Tibial artery (tissue), 4 donors: Measurements from ENCODE around the gene KLK13.

Experiments
- DNase-seq, 2 donors: peaks; one replicate each; pipeline ENCODE4 v3.0.0-alpha.2; 2019
- H3K27ac ChIP-seq, 2 donors: fragments of 200-600 bp; sonication (generic) in 1 of 2; 1 replicate in 1 of 2; 2 replicates in 1 of 2; pipeline ENCODE4 v1.5.1; 2018 to 2019; ENCODE audit warnings: mild to moderate bottlenecking in 1 of 2
- H3K27me3 ChIP-seq, 2 donors: fragments of 200-600 bp; sonication (generic) in 1 of 2; one replicate each; pipeline versions ENCODE4 v1.5.1 to v1.6.0; 2016 to 2019
- H3K36me3 ChIP-seq, 3 donors: fragments of 200-600 bp; sonication (generic) in 2 of 3; one replicate each; pipeline ENCODE4 v1.5.1; 2016 to 2019; ENCODE audit warnings: mild to moderate bottlenecking in 2 of 3
- H3K4me1 ChIP-seq, 4 donors: fragments of 200-600 bp; sonication (generic) in 2 of 4; 1 replicate in 3 of 4; 2 replicates in 1 of 4; pipeline ENCODE4 v1.5.1; 2016 to 2019
- H3K4me3 ChIP-seq, 2 donors: fragments of 200-600 bp; sonication (generic) in 1 of 2; 1 replicate in 1 of 2; 2 replicates in 1 of 2; pipeline ENCODE4 v1.5.1; 2018 to 2019; ENCODE audit warnings: mild to moderate bottlenecking in 2 of 2
- H3K9me3 ChIP-seq, 3 donors: fragments of 200-600 bp; sonication (generic) in 1 of 3; one replicate each; pipeline ENCODE4 v1.5.1; 2016 to 2019
- CTCF ChIP-seq, 2 experiments: fragments of 200-600 bp in 1 of 2; fragments of 450-650 bp in 1 of 2; IDR thresholded peaks; one replicate each; pipeline ENCODE4 v1.5.1; 2017 to 2019; ENCODE audit warnings: antibody characterized with exemption in 2 of 2, mild to moderate bottlenecking in 1 of 2, moderate library complexity in 1 of 2
- intact Hi-C: fragments of 100-400 bp; cut with DNase I; formaldehyde crosslinking; loops from one replicate; pipeline ENCODE4 v1.15.0; 2023; ENCODE audit warnings: low total_unique reads

KLK13 gene

DNA sequence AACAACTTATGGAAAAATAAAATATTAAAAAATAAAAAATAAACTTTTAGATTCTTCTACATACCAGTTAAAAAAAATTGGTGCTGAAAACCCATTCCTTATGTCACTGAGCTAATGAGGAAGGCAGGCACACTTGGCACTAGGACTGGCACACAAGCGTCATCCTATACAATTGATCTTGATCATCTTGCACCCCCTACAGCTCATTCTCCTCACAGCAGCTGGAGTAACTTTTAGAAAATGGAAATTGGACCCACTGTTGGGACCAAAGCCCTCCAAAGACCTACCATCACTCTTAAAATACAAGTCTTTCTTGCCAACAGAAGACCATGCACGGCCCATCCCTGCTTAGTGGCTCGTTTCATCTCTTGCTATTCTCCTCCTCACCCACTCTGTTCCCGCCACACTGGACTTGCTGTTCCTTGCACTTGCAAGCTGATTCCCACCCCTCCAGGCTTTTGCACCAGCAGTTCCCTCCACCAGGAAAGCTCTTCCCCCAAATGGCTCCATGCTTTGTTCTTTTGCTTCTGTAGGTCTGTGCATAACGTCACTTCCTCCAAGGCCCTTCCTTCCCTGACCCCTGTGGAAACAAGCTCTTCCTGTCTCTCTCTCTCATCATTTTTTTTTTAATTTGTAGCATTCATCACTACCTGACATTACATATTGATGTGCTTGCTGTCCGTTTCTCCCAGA lies 31.7 kb upstream of the KLK13 start:
- Histone ChIP-seq H3K27ac (no peak overlapping the region), H3K9me3 (no peaks in the 10 kb centered on the region), H3K4me3 (no peak overlapping the region), H3K27me3 (no peaks in the 10 kb centered on the region), H3K36me3 (peaks cover 0 to 33% (median 19%) of the 10 kb centered on the region in 3 donors), H3K4me1 (no peaks in the 10 kb centered on the region)
- DNase-seq = no peak
- intact Hi-C loops = no loop called here
- no peak for TF ChIP-seq CTCF (IDR thresholded peaks at IDR 0.05)

DNA sequence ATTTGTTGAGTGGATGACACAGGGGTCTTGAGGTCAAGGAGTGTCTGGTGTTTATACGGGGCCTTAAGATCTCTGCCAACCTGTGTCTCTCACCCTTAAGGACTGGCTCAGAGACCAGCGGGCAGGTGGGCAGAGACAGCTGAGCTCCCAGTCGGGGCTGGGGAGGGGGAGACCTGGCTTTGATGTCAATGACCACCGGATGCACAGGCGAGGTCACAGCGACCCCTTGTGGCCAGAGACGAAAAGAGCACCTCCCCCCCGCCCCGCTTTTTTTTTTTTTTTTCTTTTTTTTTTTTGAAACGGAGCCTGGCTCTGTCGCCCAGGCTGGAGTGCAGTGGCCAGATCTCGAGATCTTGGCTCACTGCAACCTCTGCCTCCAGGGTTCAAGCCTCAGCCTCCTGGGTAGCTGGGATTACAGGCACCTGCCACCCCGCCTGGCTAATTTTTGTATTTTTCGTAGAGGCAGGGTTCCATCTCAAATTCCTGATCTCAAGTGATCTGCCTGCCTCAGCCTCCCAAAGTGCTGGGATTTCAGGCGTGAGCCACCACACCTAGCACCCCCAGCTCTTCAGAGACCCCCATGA lies 29.9 kb upstream of the KLK13 start:
- DNase-seq = no peak

DNA sequence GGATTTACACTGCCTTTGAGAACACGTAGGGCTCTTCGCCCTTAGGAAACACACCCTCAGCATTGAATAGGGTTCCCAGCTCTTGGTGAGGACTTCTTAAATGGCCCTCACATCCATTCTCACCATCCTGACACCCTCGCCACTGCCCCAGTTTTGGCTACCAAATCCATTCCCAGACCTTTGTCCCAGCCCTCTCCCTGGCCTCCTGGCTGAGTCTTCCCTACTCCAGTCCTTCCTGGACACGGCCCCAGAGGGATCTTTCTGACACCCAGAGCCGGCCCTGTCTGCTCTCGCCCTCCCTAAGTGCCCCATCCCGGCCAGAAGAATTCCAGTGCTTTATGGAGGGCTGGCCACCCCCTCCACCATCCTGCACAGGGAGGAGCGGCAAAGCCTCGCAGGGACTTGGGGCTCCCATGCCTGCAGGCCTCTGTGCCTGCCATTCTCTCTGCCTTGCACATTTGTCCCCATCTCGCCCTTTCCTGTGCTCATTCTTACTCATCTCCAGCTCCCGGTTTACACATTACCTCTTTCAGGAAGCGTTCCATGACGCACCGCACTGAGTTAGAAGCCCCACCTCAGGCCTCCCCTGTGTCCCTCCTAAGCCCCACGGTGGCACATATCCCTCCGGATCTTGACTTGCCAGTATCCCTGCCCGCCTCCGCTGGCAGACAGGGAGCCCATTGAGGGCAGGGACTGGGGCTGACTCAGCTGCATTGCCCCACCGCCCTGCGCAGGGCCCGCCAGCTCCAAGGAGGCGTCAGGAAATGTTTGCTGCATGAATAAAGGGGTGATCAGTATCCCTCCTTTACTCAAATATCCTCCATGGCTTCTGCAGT lies 28.8 kb upstream of the KLK13 start:
- DNase-seq = no peak
- intact Hi-C loops = no loop called here
- H3K4me1 ChIP-seq = no peaks in the 10 kb centered on the region
- H3K27ac ChIP-seq = no peak overlapping the region
- TF ChIP-seq CTCF (IDR thresholded peaks at IDR 0.05) = no peak
- H3K27me3 ChIP-seq = no peaks in the 10 kb centered on the region
- no peak overlapping the region for H3K4me3 ChIP-seq
- H3K9me3 ChIP-seq = no peaks in the 10 kb centered on the region
- peaks cover 0 to 9% (median 9%) of the 10 kb centered on the region in 3 donors for H3K36me3 ChIP-seq

More for the DNA sequence above, 29.9 kb upstream of the KLK13 start:
- Histone ChIP-seq H3K9me3 (no peaks in the 10 kb centered on the region), H3K27ac (no peak overlapping the region), H3K4me1 (no peaks in the 10 kb centered on the region), H3K27me3 (no peaks in the 10 kb centered on the region), H3K36me3 (peaks cover 0 to 20% (median 9%) of the 10 kb centered on the region in 3 donors), H3K4me3 (no peak overlapping the region)
- intact Hi-C loops = no loop called here
- TF ChIP-seq CTCF (IDR thresholded peaks at IDR 0.05) = peak in 1 of 2 experiments; percentile 11

GRCh38 chr19:51093101-51093500 lies 28.2 kb upstream of the KLK13 start:
- intact Hi-C loops = no loop called here
- H3K27ac ChIP-seq = no peak overlapping the region
- DNase-seq = no peak
- H3K36me3 ChIP-seq = peaks cover 0 to 5% (median 4%) of the 10 kb centered on the region in 3 donors
- H3K4me1 ChIP-seq = no peaks in the 10 kb centered on the region
- TF ChIP-seq CTCF (IDR thresholded peaks at IDR 0.05) = no peak
- H3K27me3 ChIP-seq = no peaks in the 10 kb centered on the region
- H3K9me3 ChIP-seq = no peaks in the 10 kb centered on the region
- no peak overlapping the region for H3K4me3 ChIP-seq

DNA sequence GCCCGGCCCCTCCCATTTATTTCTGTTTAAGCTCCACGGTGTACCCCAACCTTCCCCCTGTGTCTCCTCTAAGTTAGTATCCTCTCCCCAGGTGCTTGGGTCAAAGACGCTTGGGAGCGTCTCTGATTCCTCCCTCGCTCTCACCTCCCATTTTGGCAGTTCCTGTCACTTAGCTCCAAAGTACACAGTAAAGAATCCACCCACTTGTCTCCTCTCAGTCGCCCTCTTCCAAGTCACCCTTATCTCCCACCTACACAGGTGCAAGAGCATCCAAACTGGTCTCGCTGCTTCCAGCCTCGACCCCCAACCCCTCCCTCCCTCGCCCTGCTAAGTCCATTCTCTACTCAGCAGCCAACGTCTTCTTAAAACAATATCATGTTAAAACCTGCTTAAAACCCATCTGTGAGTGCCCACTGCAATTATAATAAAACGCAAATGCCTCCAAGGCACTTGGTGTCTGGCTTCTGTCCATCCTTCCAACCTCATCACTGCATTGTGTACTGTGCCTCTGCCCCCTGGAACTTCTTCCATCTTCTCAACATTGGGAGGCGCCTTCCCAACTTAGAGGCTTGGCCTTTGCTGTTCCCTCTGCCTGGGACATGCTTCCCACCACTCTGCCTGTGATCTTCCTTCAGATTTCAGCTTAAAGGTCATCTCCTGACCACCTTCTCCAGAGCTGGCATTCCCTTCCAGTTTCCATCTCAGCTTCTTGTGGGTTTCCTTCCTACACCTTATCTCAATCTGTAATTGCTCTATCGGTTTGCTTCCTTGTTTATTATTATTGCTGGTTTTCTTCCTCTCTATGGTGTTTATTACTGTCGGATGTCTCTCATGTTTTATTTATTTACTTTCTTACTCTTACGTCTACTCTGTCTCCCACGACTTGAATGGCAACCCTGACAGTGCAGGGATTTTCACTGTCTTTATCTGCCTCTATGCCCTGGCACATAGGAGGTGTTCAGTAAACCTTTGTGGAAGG lies 27.3 kb upstream of the KLK13 start:
- TF ChIP-seq CTCF (IDR thresholded peaks at IDR 0.05) = no peak

More for the DNA sequence above, 27.3 kb upstream of the KLK13 start:
- intact Hi-C loops = no loop called here
- no peak overlapping the region for H3K27ac ChIP-seq
- no peak for DNase-seq
- no peaks in the 10 kb centered on the region for H3K9me3 ChIP-seq
- no peaks in the 10 kb centered on the region for H3K4me1 ChIP-seq
- no peaks in the 10 kb centered on the region for H3K27me3 ChIP-seq
- H3K4me3 ChIP-seq = no peak overlapping the region
- no peaks in the 10 kb centered on the region for H3K36me3 ChIP-seq
